HG03097 (cell line): ENCODE results near the gene ANKRD50.

Source experiments
- ATAC-seq: cut with Tn5 transposase; IDR thresholded peaks from one replicate; pipeline ENCODE4 v1.9.1; 2021; ENCODE audit not compliant: unreplicated experiment, low FRiP score

ANKRD50 gene

GRCh38 chr4:124712372-124713184, at the start of gene ANKRD50:
ANKRD50 (minus strand) TSS chr4:124712732; CDS start chr4:124710511, 2,221 bp downstream.
- ATAC-seq: peak; percentile 72

GRCh38 chr4:124757126-124757525, 44.6 kb upstream of the ANKRD50 start:
- ATAC-seq: no peak

GRCh38 chr4:124754681-124755080, 42.1 kb upstream of the ANKRD50 start:
- ATAC-seq: no peak

GRCh38 chr4:124753941-124754581, 41.5 kb upstream of the ANKRD50 start:
- no peak for ATAC-seq

GRCh38 chr4:124749421-124749820, 36.9 kb upstream of the ANKRD50 start:
- ATAC-seq: no peak

GRCh38 chr4:124748965-124749364, 36.4 kb upstream of the ANKRD50 start:
- no peak for ATAC-seq

GRCh38 chr4:124745985-124746801, 33.7 kb upstream of the ANKRD50 start:
- ATAC-seq: no peak

GRCh38 chr4:124743711-124744110, 31.2 kb upstream of the ANKRD50 start:
- ATAC-seq: no peak

GRCh38 chr4:124740501-124740900, 28.0 kb upstream of the ANKRD50 start:
- ATAC-seq: no peak

GRCh38 chr4:124738994-124739393, 26.5 kb upstream of the ANKRD50 start:
- ATAC-seq: no peak

GRCh38 chr4:124737619-124738018, 25.1 kb upstream of the ANKRD50 start:
- no peak for ATAC-seq

GRCh38 chr4:124736526-124736925, 24.0 kb upstream of the ANKRD50 start:
- no peak for ATAC-seq

GRCh38 chr4:124727331-124727890, 14.9 kb upstream of the ANKRD50 start:
- no peak for ATAC-seq

GRCh38 chr4:124726269-124726668, 13.7 kb upstream of the ANKRD50 start:
- ATAC-seq: no peak

- no peak for ATAC-seq
Measured at GRCh38 chr4:124722071-124722470, 9.5 kb upstream of the ANKRD50 start.

GRCh38 chr4:124717101-124717500, 4.6 kb upstream of the ANKRD50 start:
- ATAC-seq: no peak

GRCh38 chr4:124713185-124713592, 657 bp upstream of the ANKRD50 start:
- peak; percentile 45 for ATAC-seq

GRCh38 chr4:124711471-124712371, 811 bp downstream of the ANKRD50 start:
- peak; percentile 18 for ATAC-seq

GRCh38 chr4:124710911-124711310, 1.6 kb downstream of the ANKRD50 start:
- ATAC-seq: no peak
